ENCODE results near the gene SERTAD4.

Gene SERTAD4

DNA sequence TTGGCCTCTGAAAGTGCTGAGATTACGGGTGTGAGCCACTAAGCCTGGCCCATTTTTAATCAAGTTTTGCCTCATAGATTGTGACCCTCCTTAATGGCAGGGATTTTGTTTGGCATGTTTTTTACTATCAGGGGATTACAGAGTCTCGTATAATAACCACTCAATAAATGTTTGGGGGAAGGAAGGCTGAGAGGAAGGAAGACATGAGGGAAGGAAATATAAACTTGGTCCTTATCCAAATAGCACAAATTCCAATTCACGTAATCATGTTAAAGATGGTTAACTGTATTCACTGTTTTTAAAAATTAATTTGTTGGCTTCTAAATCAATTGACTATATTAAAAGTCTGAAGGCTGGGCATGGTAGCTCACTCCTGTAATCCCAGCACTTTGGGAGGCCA is 30.9 kb upstream of the SERTAD4 start:
- TF ChIP-seq, protein P1, sequence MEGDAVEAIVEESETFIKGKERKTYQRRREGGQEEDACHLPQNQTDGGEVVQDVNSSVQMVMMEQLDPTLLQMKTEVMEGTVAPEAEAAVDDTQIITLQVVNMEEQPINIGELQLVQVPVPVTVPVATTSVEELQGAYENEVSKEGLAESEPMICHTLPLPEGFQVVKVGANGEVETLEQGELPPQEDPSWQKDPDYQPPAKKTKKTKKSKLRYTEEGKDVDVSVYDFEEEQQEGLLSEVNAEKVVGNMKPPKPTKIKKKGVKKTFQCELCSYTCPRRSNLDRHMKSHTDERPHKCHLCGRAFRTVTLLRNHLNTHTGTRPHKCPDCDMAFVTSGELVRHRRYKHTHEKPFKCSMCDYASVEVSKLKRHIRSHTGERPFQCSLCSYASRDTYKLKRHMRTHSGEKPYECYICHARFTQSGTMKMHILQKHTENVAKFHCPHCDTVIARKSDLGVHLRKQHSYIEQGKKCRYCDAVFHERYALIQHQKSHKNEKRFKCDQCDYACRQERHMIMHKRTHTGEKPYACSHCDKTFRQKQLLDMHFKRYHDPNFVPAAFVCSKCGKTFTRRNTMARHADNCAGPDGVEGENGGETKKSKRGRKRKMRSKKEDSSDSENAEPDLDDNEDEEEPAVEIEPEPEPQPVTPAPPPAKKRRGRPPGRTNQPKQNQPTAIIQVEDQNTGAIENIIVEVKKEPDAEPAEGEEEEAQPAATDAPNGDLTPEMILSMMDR (IDR thresholded peaks at IDR 0.05; ENCODE audit: insufficient read depth, low read length), result no peak
- no peak for TF ChIP-seq REST (IDR thresholded peaks at IDR 0.05; ENCODE audit: insufficient replicate concordance, low read depth)
- TF ChIP-seq SPI1 (IDR thresholded peaks at IDR 0.05; ENCODE audit: borderline replicate concordance, low read depth), result no peak
- TF ChIP-seq GABPA (IDR thresholded peaks at IDR 0.05; ENCODE audit: low read depth), result no peak
- no peak for TF ChIP-seq POLR2AphosphoS5 (IDR thresholded peaks at IDR 0.05; ENCODE audit: low read depth)
- Histone ChIP-seq H3K27me3 (ENCODE audit: insufficient read depth, poor library complexity, severe bottlenecking) (peaks cover 2% of the 10 kb centered on the region), H3K27ac (replicated peaks) (no peak overlapping the region), H3K4me3 (replicated peaks; ENCODE audit: insufficient read depth, low read length) (no peak overlapping the region)
- no peak for DNase-seq (ENCODE audit: low read depth in 1 of 2, low spot score in 1 of 2)

DNA sequence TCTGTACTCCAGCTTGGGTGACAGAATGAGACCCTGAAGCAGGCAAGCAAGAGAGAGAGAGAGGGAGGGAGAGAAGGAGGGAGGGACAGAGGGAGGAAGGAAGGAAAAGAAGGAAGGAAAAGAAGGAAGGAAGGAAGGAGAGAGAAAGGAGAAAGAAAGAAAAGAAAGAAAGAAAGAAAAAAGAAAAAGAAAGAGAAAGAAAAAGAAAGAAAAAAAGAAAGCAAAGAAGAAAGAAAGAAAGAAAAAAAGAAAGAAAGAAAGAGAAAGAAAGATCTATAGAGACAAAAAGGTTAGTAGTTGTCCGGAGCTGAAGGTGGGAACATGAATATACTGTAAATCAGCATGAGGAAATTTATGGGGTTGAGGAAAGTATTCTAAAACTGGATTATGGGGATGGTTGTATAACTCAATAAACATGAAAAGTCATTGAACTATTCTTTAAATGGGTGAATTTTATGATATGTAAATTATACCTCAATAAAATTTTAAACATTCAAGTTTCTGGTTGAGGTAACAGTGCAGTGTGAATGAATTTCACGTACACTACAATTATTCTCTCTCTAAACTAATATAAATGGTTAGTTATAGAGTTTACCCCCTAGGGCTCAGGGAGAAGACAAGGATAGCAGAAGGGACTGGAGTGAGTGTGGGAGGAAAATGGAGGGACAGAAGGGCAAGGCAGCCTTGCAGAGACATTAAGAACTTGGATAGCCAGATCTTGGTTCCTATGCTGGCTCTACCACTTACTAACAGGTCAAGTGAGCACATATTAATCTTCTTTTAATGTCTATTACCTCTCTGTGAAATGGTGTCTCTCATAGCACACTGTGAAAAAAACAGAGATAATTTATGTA is 24.8 kb upstream of the SERTAD4 start:
- H3K4me3 ChIP-seq (replicated peaks; ENCODE audit: insufficient read depth, low read length), result no peak overlapping the region
- H3K27me3 ChIP-seq (ENCODE audit: insufficient read depth, poor library complexity, severe bottlenecking), result no peaks in the 10 kb centered on the region
- no peak overlapping the region for H3K27ac ChIP-seq (replicated peaks)
- DNase-seq (ENCODE audit: low read depth in 1 of 2, low spot score in 1 of 2), result no peak
- TF ChIP-seq REST (IDR thresholded peaks at IDR 0.05; ENCODE audit: insufficient replicate concordance, low read depth), result no peak

DNA sequence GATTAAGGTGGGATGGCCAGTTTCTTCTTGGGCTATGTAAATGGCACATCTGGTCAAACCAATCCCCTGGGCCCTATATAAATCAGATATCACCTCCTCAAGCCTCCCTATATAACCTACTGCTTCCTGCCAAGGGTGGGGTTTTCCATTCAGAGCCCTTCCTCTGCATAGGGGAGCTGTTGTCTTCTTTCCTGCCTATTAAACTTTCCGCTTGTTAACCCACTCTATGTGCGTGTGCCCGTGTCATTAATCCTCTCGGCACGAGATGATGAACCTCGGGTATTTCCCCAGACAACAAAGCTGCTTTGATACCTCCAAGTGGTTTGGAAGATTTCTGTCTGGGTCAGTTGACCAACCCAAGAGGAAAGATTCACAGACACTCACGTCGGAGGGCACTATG is 19.3 kb upstream of the SERTAD4 start:
- Histone ChIP-seq H3K27ac (replicated peaks) (no peak overlapping the region), H3K4me3 (replicated peaks; ENCODE audit: insufficient read depth, low read length) (no peak overlapping the region), H3K27me3 (ENCODE audit: insufficient read depth, poor library complexity, severe bottlenecking) (peaks cover 2% of the 10 kb centered on the region)
- TF ChIP-seq REST (IDR thresholded peaks at IDR 0.05; ENCODE audit: insufficient replicate concordance, low read depth), result no peak
- no peak for DNase-seq (ENCODE audit: low read depth in 1 of 2, low spot score in 1 of 2)

DNA sequence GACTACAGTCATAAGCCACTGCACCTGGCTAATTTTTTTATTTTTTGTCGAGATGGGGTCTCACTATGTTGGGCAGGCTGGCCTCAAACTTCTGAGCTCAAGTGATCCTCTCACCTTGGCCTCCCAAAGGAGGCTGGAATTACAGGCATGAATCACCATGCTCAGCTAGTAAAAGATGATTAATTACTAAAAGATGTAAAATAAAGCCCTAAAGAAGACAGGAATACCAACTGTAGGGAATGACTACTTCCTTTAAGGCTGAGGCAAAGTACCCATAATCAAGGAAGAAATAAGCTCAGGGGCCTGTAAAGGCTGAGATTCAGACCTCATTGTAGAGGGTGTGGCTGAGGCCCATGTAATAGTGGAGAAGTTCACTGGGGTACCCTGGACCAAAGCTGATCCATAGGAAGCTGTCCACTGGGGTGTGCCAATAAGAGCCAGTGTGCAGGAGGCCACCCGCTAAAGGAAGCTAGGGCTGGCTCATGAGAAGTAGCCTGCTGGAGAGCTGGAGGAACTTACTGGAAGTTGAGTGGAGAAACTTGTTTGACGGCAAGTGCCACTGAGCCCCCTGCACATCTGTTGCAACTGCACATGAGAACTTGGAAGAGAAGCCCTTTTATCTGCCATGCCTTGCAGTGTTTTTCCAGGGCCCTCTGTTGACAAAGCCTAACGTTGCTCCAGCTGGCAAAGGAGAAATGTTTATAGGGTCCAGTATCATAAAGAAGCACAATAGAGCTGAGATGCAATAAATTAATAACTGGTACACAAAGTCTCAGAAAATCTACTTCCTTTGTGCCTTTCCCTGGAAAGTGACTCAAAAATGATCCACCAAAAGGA is 17.8 kb upstream of the SERTAD4 start:
- Histone ChIP-seq H3K27me3 (ENCODE audit: insufficient read depth, poor library complexity, severe bottlenecking) (peaks cover 2% of the 10 kb centered on the region), H3K4me3 (replicated peaks; ENCODE audit: insufficient read depth, low read length) (no peak overlapping the region), H3K27ac (replicated peaks) (no peak overlapping the region)
- no peak for DNase-seq (ENCODE audit: low read depth in 1 of 2, low spot score in 1 of 2)
- TF ChIP-seq, protein P1 (IDR thresholded peaks at IDR 0.05; ENCODE audit: insufficient read depth, low read length), result no peak
- no peak for TF ChIP-seq POLR2AphosphoS5 (IDR thresholded peaks at IDR 0.05; ENCODE audit: low read depth)
